NCI-H774 (cell line): ENCODE measurements around the gene GYS2.

Experiments used
- DNase-seq: peaks from one replicate; lab custom pipeline; 2025; lab: John Stamatoyannopoulos, UW

The GYS2 gene

GRCh38 chr12:21552635-21553328 is 51.9 kb downstream of the GYS2 start:
- DNase-seq: no peak

- no peak for DNase-seq
Measured at GRCh38 chr12:21551841-21552465, 52.7 kb downstream of the GYS2 start.

GRCh38 chr12:21547437-21547836 is 57.2 kb downstream of the GYS2 start:
- no peak for DNase-seq

GRCh38 chr12:21546716-21547115 is 57.9 kb downstream of the GYS2 start:
- no peak for DNase-seq

GRCh38 chr12:21545557-21545956 is 59.1 kb downstream of the GYS2 start:
- no peak for DNase-seq

- DNase-seq: no peak
Measured at GRCh38 chr12:21543151-21543550, 61.5 kb downstream of the GYS2 start.

- DNase-seq: no peak
Measured at GRCh38 chr12:21542403-21542802, 62.2 kb downstream of the GYS2 start.

- peak; percentile 35 for DNase-seq
Measured at GRCh38 chr12:21541773-21542172, 62.9 kb downstream of the GYS2 start.

GRCh38 chr12:21539797-21540196 is 64.8 kb downstream of the GYS2 start:
- DNase-seq: peak; percentile 56

- DNase-seq: no peak
Measured at GRCh38 chr12:21538061-21538653, 66.5 kb downstream of the GYS2 start.

GRCh38 chr12:21529456-21529855 is 75.2 kb downstream of the GYS2 start:
- DNase-seq: no peak

- DNase-seq: no peak
Measured at GRCh38 chr12:21528953-21529352, 75.7 kb downstream of the GYS2 start.

GRCh38 chr12:21527451-21528180 is 77.0 kb downstream of the GYS2 start:
- DNase-seq: peak; percentile 75

GRCh38 chr12:21526721-21527345 is 77.8 kb downstream of the GYS2 start:
- DNase-seq: no peak

GRCh38 chr12:21526053-21526452 is 78.6 kb downstream of the GYS2 start, which contains the start of gene SPX:
Gene SPX, plus strand, starts transcription at chr12:21526296. Its CDS starts 177 bp downstream, at chr12:21526473.
- no peak for DNase-seq

GRCh38 chr12:21523148-21523547 is 81.5 kb downstream of the GYS2 start:
- no peak for DNase-seq

GRCh38 chr12:21521541-21521940 is 83.1 kb downstream of the GYS2 start:
- DNase-seq: no peak

- no peak for DNase-seq
Measured at GRCh38 chr12:21518451-21518850, 86.2 kb downstream of the GYS2 start.

- DNase-seq: no peak
Measured at GRCh38 chr12:21516281-21516680, 88.4 kb downstream of the GYS2 start.

- no peak for DNase-seq
Measured at GRCh38 chr12:21509768-21510167, 94.9 kb downstream of the GYS2 start.

- no peak for DNase-seq
Measured at GRCh38 chr12:21507849-21508248, 96.8 kb downstream of the GYS2 start.

GRCh38 chr12:21505888-21506287 is 98.8 kb downstream of the GYS2 start:
- DNase-seq: no peak
